Peyer's patch (tissue), 4 donors: ENCODE results near the gene ABCA5.

Experiments used
- CTCF ChIP-seq, 6 experiments: fragments of 450-650 bp in 4 of 6; fragments of 200-600 bp in 2 of 6; sonication (generic) in 1 of 6; IDR thresholded peaks; one replicate each; pipeline ENCODE4 v1.5.1; 2017 to 2019; ENCODE audit warnings: antibody characterized with exemption in 6 of 6, mild to moderate bottlenecking in 3 of 6, moderate library complexity in 1 of 6
- POLR2A ChIP-seq, 2 donors: fragments of 450-650 bp; IDR thresholded peaks; one replicate each; pipeline ENCODE4 v1.5.1; 2017; ENCODE audit warnings: antibody characterized with exemption in 2 of 2, mild to moderate bottlenecking in 2 of 2, moderate library complexity in 2 of 2

GRCh38 chr17:69231521-69231920 is 95.4 kb downstream of the ABCA5 start:
- TF ChIP-seq CTCF (IDR thresholded peaks at IDR 0.05) (no peak), POLR2A (IDR thresholded peaks at IDR 0.05) (no peak)
